Fibroblast of lung (primary cell): ENCODE results near the gene TCERG1L. TPM values are rescaled to one million over a fixed set of nuclear protein-coding genes. Genes with fewer than 3 reads are reported as not detected.

ENCODE experiments used
- DNase-seq, 2 donors: peaks; one replicate each; pipeline versions ENCODE4 v3.0.0 to v3.0.0-alpha.2; 2010; ENCODE audit warnings: low read depth in 2 of 2
- H2AFZ ChIP-seq: 2 replicates; pipeline ENCODE4 v1.5.1; 2012; ENCODE audit warnings: low read length, control low read depth, inconsistent platforms
- H3K27ac ChIP-seq: 2 replicates; pipeline ENCODE4 v1.5.1; 2011; ENCODE audit warnings: low read length, control low read depth; ENCODE audit not compliant: insufficient read depth
- H3K27me3 ChIP-seq: 2 replicates; pipeline ENCODE4 v1.5.1; 2011; ENCODE audit warnings: mild to moderate bottlenecking, low read length; ENCODE audit not compliant: control insufficient read depth, insufficient read depth
- H3K36me3 ChIP-seq: 2 replicates; pipeline ENCODE4 v1.5.1; 2011; ENCODE audit warnings: low read length; ENCODE audit not compliant: control insufficient read depth, insufficient read depth
- H3K4me1 ChIP-seq: 2 replicates; pipeline ENCODE4 v1.5.1; 2011; ENCODE audit warnings: low read length; ENCODE audit not compliant: control insufficient read depth, insufficient read depth; ENCODE audit errors: extremely low read depth
- H3K4me2 ChIP-seq: 2 replicates; pipeline ENCODE4 v1.5.1; 2011; ENCODE audit warnings: low read length, control low read depth; ENCODE audit not compliant: insufficient read depth; ENCODE audit errors: extremely low read depth
- H3K4me3 ChIP-seq, 4 experiments: fragments of 200-600 bp in 1 of 4; sonication (generic) in 1 of 4; replicated peaks in 1 of 4; 2 replicates each; pipeline ENCODE4 v1.5.1; 2011 to 2016; ENCODE audit warnings: low read length in 4 of 4, low read depth in 3 of 4, mild to moderate bottlenecking in 3 of 4, control low read depth in 2 of 4, inconsistent platforms in 1 of 4, mixed read lengths in 1 of 4; ENCODE audit not compliant: insufficient read depth in 1 of 4; ENCODE audit errors: control extremely low read depth in 1 of 4
- H3K79me2 ChIP-seq: 2 replicates; pipeline ENCODE4 v1.5.1; 2012; ENCODE audit warnings: mild to moderate bottlenecking, low read length, inconsistent platforms; ENCODE audit not compliant: control insufficient read depth, insufficient read depth
- H3K9ac ChIP-seq: 2 replicates; pipeline ENCODE4 v1.5.1; 2011; ENCODE audit warnings: mild to moderate bottlenecking, low read length, control low read depth; ENCODE audit not compliant: insufficient read depth
- H3K9me3 ChIP-seq: 2 replicates; pipeline ENCODE4 v1.5.1; 2012; ENCODE audit warnings: low read depth, low read length; ENCODE audit not compliant: control insufficient read depth, insufficient read depth
- H4K20me1 ChIP-seq: 2 replicates; pipeline ENCODE4 v1.5.1; 2011; ENCODE audit warnings: low read length; ENCODE audit not compliant: control insufficient read depth, insufficient read depth; ENCODE audit errors: extremely low read depth
- CTCF ChIP-seq, 2 donors: IDR thresholded peaks in 1 of 2; conservative IDR thresholded peaks in 1 of 2; 1 replicate in 1 of 2; 2 replicates in 1 of 2; pipeline ENCODE4 v1.5.1; 2011 to 2012; ENCODE audit warnings: low read length in 2 of 2, control low read depth in 1 of 2, inconsistent platforms in 1 of 2, low read depth in 1 of 2, mild to moderate bottlenecking in 1 of 2
- EZH2 ChIP-seq: IDR thresholded peaks from 2 replicates; pipeline ENCODE4 v1.5.1; 2012; ENCODE audit warnings: low read length, control low read depth, mild to moderate bottlenecking; ENCODE audit errors: missing control alignments
- polyA plus RNA-seq, 2 donors: library from polyadenylated mRNA; depleted of rRNA in 1 of 2; stranded (reverse) in 1 of 2; unstranded in 1 of 2; fragments of >200 nt; gene quantifications; 2 replicates each; pipeline ENCODE4 v1.2.1, GENCODE V29; 2011 to 2012; ENCODE audit warnings: missing spikeins in 1 of 2
- total RNA-seq: library from RNA; depleted of rRNA; stranded (reverse); fragments of >200 nt; gene quantifications from 2 replicates; pipeline ENCODE4 v1.2.1, GENCODE V29; 2014

The TCERG1L gene
- total and polyA plus RNA-seq, 2 donors (not counting 1 experiment from before 2014, with no cell fraction given) = 0.02 TPM; not detected in 1

DNA sequence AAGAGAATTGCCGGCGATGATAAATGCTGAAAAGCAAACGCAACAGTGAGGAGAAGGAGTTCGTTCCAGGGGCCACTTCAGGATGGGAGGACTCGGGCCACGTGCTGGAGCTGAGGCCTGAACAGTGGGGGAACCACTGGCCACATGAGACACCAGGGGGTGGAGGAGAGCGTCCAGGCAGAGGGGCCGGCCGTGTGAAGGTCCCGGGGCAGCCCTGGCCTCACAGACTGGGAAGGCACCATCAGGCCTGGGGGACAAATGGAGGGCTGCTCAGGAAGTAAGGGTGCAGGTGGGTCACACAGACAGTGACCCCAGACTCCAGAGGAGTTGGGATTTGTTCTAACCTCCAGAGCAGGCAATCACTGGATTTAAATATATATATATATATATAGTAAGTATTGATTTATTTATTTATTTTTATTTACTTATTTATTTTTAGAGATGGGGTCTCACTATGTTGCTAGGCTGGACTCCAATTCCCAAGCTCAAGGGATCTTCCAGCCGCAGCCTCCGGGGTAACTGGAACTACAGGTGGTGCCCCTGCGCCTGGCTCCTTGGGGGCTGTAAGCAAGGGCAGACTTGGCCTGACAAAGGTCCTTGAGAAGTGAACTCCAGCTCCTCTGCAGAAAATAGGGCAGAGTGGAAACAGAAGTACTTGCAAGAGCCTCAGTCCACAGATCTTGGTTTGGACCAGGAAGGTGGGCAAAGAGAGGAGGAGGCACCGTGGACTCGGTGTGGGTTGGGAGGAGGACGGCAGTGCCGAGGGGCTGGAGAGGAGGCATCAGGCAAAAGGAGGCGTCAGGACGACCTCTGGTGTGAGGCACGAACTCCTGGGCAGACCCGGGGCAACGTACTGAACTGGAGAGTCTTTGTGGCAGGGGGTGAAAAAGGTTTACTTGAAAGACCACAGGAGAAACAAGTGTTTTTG is 57.3 kb downstream of the TCERG1L start:
- TF ChIP-seq EZH2 = no peak
- no peak for TF ChIP-seq CTCF (conservative IDR thresholded peaks at IDR 0.05 in 1 of 2, IDR thresholded peaks at IDR 0.05 in 1 of 2; ENCODE audit: low read depth in 1 of 2, low read length in 2 of 2)
- DNase-seq = no peak

DNA sequence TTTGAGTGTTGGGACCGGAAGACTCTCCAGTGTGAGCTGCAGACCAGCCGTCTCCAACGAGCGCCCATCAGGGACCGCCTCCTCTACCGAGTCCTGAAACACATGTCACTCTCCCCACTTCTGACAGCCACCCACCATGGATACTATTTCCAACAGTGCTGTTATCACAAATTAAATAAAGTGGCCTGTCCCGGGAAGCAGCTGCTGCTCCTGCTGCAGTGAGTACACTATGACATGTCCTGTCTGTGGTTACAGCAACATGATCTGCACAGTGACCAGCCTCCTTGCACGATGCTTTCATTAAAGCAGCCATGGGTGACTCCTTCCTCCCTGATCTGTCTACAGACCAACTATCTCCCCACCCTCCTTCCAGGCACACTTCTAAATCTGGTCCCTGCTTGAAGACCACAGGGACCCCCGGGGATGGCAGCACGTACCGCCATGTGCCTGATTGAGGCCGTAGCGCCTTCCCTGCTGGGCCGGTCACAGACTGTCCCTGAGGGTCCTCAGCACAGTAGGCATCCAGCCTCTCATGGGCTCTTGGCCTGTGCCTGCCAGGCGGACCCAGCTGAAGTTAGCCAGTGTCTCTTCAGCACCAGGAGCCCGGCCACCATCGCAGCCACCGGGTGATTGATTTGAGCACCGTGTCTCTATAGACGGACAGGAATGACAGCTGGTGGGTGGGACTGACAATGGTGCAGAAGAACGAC is 58.8 kb downstream of the TCERG1L start:
- DNase-seq = no peak
- no peak overlapping the region for H3K9ac ChIP-seq
- no peaks in the 10 kb centered on the region for H3K9me3 ChIP-seq
- H3K79me2 ChIP-seq = no peaks in the 10 kb centered on the region
- no peaks in the 10 kb centered on the region for H4K20me1 ChIP-seq
- no peak overlapping the region for H2AFZ ChIP-seq
- no peaks in the 10 kb centered on the region for H3K36me3 ChIP-seq
- H3K27me3 ChIP-seq = no peaks in the 10 kb centered on the region
- H3K4me2 ChIP-seq = no peak overlapping the region
- H3K27ac ChIP-seq = no peak overlapping the region
- TF ChIP-seq CTCF (conservative IDR thresholded peaks at IDR 0.05 in 1 of 2, IDR thresholded peaks at IDR 0.05 in 1 of 2; ENCODE audit: low read depth in 1 of 2, low read length in 2 of 2) (no peak), EZH2 (no peak)
- H3K4me1 ChIP-seq = no peaks in the 10 kb centered on the region
- H3K4me3 ChIP-seq = no peak overlapping the region

More for the DNA sequence above, 57.3 kb downstream of the TCERG1L start:
- Histone ChIP-seq H3K9ac (no peak overlapping the region), H3K36me3 (no peaks in the 10 kb centered on the region), H3K79me2 (no peaks in the 10 kb centered on the region), H3K9me3 (no peaks in the 10 kb centered on the region), H3K27ac (no peak overlapping the region), H3K4me1 (no peaks in the 10 kb centered on the region), H3K4me3 (no peak overlapping the region), H3K4me2 (no peak overlapping the region), H4K20me1 (no peaks in the 10 kb centered on the region), H2AFZ (no peak overlapping the region), H3K27me3 (no peaks in the 10 kb centered on the region)

DNA sequence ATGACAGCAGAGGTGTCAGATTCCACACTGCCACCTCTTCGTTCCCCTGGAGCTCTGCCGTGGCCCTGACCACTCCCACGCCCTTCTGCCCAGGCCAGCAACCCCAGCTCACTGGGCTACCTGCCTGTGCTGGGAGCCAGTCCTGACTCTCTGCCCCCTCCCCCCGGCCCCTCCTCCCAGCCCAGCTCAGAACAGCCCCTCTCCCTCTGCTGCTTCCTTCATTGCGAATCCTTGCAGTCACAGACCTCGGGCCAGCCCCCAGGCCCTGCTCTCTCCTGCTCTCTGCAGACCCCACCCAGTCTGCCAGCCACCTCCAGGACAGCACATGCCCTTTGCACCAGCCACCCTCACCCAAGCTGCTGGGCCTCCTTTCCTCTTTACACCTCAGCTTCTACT is 60.4 kb downstream of the TCERG1L start:
- Histone ChIP-seq H3K4me2 (no peak overlapping the region), H4K20me1 (no peaks in the 10 kb centered on the region), H3K27ac (no peak overlapping the region), H3K27me3 (no peaks in the 10 kb centered on the region), H3K9ac (no peak overlapping the region), H3K4me3 (no peak overlapping the region), H3K36me3 (no peaks in the 10 kb centered on the region), H3K79me2 (no peaks in the 10 kb centered on the region), H3K4me1 (no peaks in the 10 kb centered on the region), H2AFZ (no peak overlapping the region), H3K9me3 (no peaks in the 10 kb centered on the region)
- TF ChIP-seq CTCF (conservative IDR thresholded peaks at IDR 0.05 in 1 of 2, IDR thresholded peaks at IDR 0.05 in 1 of 2; ENCODE audit: low read depth in 1 of 2, low read length in 2 of 2) = no peak
- no peak for TF ChIP-seq EZH2
- no peak for DNase-seq
